Thoracic aorta (tissue), 2 donors: ENCODE results near the gene ATXN7L1. TPM values are rescaled to one million over a fixed set of nuclear protein-coding genes. Genes with fewer than 3 reads are reported as not detected.

Experiments
- ATAC-seq: fragments of 150-250 bp; one replicate; pipeline ENCODE4 v1.8.0; 2017; ENCODE audit warnings: low read depth; ENCODE audit not compliant: insufficient number of reproducible peaks, low FRiP score
- DNase-seq: peaks from one replicate; pipeline ENCODE4 v3.0.0-alpha.2; 2020; ENCODE audit warnings: low spot score
- H3K27ac ChIP-seq, 2 donors: fragments of 200-600 bp; sonication (generic); 1 replicate in 1 of 2; 2 replicates in 1 of 2; pipeline ENCODE4 v1.5.1; 2016; ENCODE audit warnings: mild to moderate bottlenecking in 2 of 2, moderate library complexity in 2 of 2
- H3K27me3 ChIP-seq: fragments of 200-600 bp; sonication (generic); replicated peaks from 2 replicates; pipeline ENCODE4 v1.6.0; 2016; ENCODE audit warnings: mild to moderate bottlenecking; ENCODE audit not compliant: insufficient read depth
- H3K36me3 ChIP-seq: fragments of 200-600 bp; sonication (generic); one replicate; pipeline ENCODE4 v1.5.1; 2016
- H3K4me1 ChIP-seq, 2 donors: fragments of 200-600 bp; sonication (generic); 1 replicate in 1 of 2; 2 replicates in 1 of 2; pipeline versions ENCODE4 v1.5.1 to v1.6.0; 2016; ENCODE audit warnings: low read depth in 2 of 2, mild to moderate bottlenecking in 1 of 2; ENCODE audit not compliant: control insufficient read depth in 1 of 2
- H3K4me3 ChIP-seq: fragments of 200-600 bp; sonication (generic); 2 replicates; pipeline ENCODE4 v1.5.1; 2016; ENCODE audit warnings: mild to moderate bottlenecking
- H3K9me3 ChIP-seq: fragments of 200-600 bp; sonication (generic); 2 replicates; pipeline ENCODE4 v1.5.1; 2016
- total RNA-seq, 2 donors: library from RNA; depleted of rRNA; stranded (reverse); fragments of >200 nt; gene quantifications; one replicate each; pipeline versions ENCODE4 v1.1.0 to v1.2.3, GENCODE V29; 2016
- TF ChIP-seq, protein P1 (sequence below): fragments of 200-600 bp; sonication (generic); IDR thresholded peaks from one replicate; pipeline ENCODE4 v1.5.1; 2019; ENCODE audit warnings: antibody characterized with exemption

ATXN7L1 gene
- total RNA-seq, 2 donors from 2014 or later, result 11.6 to 13.4 TPM

DNA sequence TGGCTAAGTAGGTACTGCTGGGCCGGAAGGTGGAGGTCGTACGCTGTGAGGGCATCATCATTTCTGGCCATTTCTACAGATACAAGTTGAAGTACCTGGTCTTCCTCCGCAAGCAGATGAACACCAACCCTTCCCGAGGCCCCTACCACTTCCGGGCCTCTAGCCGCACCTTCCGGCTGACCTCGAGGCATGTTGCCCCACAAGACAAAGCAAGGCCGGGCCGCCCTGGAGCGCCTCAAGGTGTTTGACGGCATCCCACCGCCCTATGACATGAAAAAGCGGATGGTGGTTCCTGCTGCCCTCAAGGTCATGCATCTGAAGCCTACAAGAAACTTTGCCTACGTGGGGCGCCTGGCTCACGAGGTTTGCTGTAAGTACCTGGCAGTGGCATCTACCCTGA lies 56.8 kb downstream of the ATXN7L1 start:
- DNase-seq, result no peak
- TF ChIP-seq, protein P1, sequence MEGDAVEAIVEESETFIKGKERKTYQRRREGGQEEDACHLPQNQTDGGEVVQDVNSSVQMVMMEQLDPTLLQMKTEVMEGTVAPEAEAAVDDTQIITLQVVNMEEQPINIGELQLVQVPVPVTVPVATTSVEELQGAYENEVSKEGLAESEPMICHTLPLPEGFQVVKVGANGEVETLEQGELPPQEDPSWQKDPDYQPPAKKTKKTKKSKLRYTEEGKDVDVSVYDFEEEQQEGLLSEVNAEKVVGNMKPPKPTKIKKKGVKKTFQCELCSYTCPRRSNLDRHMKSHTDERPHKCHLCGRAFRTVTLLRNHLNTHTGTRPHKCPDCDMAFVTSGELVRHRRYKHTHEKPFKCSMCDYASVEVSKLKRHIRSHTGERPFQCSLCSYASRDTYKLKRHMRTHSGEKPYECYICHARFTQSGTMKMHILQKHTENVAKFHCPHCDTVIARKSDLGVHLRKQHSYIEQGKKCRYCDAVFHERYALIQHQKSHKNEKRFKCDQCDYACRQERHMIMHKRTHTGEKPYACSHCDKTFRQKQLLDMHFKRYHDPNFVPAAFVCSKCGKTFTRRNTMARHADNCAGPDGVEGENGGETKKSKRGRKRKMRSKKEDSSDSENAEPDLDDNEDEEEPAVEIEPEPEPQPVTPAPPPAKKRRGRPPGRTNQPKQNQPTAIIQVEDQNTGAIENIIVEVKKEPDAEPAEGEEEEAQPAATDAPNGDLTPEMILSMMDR, result no peak
- Histone ChIP-seq H3K4me3 (no peak overlapping the region), H3K9me3 (no peaks in the 10 kb centered on the region), H3K36me3 (no peaks in the 10 kb centered on the region), H3K27ac (no peak overlapping the region), H3K27me3 (no peaks in the 10 kb centered on the region), H3K4me1 (no peaks in the 10 kb centered on the region)
- ATAC-seq, result no peak

DNA sequence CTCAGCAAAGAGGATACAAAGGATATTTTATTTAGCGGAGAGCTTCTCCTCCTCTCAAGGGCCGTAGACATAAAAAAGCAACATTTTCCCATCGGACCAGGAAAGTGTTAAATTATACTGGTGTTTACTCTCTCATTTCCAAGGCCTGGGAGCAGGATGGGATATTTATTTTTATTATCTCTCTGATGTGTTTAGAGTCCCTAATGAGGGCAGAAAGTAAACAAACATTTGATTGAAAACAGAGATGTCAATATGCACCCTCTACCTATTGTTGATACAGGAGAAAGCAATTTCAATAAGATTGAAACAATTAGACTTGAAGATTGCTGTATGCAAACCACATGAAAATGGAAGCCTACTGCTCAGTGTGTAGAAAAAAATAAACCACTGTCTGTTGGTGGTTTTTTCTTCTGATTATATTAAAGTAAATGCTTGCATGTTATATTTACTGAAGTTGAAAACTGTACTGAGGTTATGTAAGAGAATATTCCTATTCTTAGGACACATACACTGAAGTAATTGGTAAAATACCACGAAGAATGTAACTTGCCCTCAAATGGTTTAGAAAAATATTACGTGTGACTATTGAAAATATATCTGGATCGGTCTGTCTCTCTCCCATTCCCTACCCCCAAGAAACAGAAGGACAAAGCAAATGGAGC lies 59.3 kb downstream of the ATXN7L1 start:
- ATAC-seq, result no peak
- TF ChIP-seq, protein P1, result no peak
- DNase-seq, result no peak
- H3K36me3 ChIP-seq, result no peaks in the 10 kb centered on the region
- no peak overlapping the region for H3K4me3 ChIP-seq
- H3K27me3 ChIP-seq, result no peaks in the 10 kb centered on the region
- H3K27ac ChIP-seq, result no peak overlapping the region
- no peaks in the 10 kb centered on the region for H3K9me3 ChIP-seq
- no peaks in the 10 kb centered on the region for H3K4me1 ChIP-seq

DNA sequence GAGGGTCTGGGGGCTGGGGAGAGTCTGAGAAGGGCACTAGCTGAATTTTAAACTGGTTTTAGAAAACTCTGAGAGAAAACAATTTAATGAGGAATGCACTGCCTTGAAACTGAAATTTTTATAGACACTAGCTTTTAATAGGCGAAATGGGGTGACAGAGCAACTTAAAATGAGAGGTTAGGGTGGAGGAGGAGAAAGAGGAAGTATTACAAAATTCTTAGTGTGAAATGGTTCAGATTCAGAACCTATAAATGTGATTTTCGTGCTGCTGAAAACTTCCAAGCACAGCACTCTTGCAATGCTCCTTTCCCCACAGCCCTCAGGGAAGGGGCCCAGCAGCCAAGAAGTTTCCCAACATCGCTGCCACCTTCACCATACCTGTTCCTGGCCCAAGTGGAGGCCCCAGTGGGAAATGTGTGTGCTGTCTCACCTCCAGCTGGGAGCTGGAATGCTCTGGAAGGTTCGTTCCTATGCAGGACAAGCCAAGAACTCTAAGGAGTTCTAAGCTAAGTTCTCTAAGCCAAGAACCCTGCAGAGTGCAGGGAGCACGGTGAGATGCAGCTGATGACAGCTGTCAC lies 60.0 kb downstream of the ATXN7L1 start:
- TF ChIP-seq, protein P1, result no peak

DNA sequence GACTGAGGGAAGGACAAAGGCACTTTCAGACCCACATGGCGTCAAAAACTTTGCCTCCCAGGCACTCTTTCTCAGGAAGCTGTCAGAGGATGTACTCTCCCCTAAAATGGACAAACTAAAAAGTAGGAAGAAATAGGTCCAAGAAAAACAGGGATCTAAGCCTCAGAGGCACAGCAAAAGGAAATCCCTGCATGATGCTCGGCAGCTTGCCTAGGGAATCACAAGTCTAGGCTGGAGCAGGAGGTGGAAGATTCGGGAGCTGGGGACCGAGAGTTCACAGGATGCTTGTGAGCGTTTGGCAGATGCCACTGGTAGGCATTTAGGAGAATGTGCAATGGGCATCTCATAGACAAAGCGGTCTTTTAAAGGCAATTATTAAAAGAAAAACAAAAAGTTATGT lies 60.8 kb downstream of the ATXN7L1 start:
- DNase-seq (no peak), ATAC-seq (no peak)
- no peaks in the 10 kb centered on the region for H3K27me3 ChIP-seq
- no peak overlapping the region for H3K27ac ChIP-seq
- H3K4me1 ChIP-seq, result no peaks in the 10 kb centered on the region
- no peaks in the 10 kb centered on the region for H3K9me3 ChIP-seq
- no peak overlapping the region for H3K4me3 ChIP-seq
- TF ChIP-seq, protein P1, result no peak
- H3K36me3 ChIP-seq, result no peaks in the 10 kb centered on the region

More for the DNA sequence above, 60.0 kb downstream of the ATXN7L1 start:
- no peaks in the 10 kb centered on the region for H3K36me3 ChIP-seq
- no peak for ATAC-seq
- no peaks in the 10 kb centered on the region for H3K9me3 ChIP-seq
- no peak overlapping the region for H3K4me3 ChIP-seq
- no peak for DNase-seq
- no peaks in the 10 kb centered on the region for H3K4me1 ChIP-seq
- H3K27ac ChIP-seq, result no peak overlapping the region
- H3K27me3 ChIP-seq, result no peaks in the 10 kb centered on the region

DNA sequence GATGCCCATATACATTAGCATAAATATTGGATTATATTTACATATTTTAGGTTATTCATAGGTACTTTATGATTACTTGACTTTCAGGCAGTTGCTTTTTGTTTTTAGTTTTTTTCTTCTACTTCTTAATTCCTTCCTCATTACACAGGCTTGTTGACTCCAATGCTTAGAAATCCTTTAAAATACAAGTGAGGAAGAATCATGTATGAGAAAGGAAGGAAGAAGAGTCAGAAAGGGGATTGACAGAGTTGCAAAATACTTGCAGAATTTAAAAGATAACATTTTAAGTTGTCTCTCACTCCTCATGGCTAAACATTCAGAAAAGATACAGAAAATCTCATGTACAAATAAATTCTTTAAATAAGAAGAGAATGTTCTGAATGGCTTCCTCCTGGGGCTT lies 61.9 kb downstream of the ATXN7L1 start:
- Histone ChIP-seq H3K27me3 (no peaks in the 10 kb centered on the region), H3K9me3 (no peaks in the 10 kb centered on the region), H3K27ac (no peak overlapping the region), H3K36me3 (no peaks in the 10 kb centered on the region), H3K4me1 (no peaks in the 10 kb centered on the region), H3K4me3 (no peak overlapping the region)
- no peak for ATAC-seq
- TF ChIP-seq, protein P1, result no peak
- no peak for DNase-seq
